ENCODE measurements around the gene TYK2. TPM values are rescaled to one million over a fixed set of nuclear protein-coding genes. Genes with fewer than 3 reads are reported as not detected.
"Not testable (repeated sequence)": the region's sequence is repeated elsewhere in the genome, so short reads cannot be mapped to it uniquely, and the experiment has no call there.

Gene TYK2
- total and polyA plus RNA-seq, 2 experiments from 2014 or later = 63.6 to 94.3 TPM

DNA sequence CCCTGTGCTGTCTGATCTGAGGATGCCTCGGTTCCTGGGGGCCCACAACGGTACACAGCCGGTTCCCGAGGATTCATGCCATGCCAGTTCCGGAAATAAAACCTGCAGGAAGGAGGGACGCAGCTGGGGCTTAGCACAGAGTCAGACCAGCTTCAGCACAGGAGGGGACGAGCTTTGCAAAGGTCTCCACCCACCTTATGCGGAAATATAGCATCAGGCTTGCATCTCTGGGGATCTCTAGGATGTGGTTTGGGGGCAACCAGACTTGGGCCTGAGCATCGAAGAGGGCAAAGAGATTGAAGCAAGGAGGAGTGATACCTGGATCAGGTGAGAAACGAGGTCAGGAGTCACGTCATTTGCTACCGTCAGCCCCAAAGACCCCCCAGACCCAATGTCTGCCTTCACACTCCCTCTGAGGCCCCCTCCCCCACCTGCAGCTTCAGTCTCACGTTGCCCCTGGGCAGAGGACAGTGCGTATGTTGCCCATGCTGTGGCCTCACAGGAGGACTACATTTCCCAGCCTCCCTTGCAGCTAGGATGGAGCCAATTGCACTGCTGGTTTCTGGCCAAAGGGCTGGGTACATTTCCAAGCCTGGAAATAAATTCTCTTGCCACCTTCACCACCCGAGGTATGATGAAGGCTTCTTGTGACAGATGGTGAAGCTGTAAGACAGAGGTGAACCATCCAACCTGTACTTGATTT, 12.1 kb downstream of the TYK2 start:
- H3K36me3 ChIP-seq (replicated peaks; ENCODE audit: insufficient read depth, low read depth) = no peaks in the 10 kb centered on the region

GRCh38 chr19:10366950-10367512, 13.3 kb downstream of the TYK2 start:
- H3K9me3 ChIP-seq (ENCODE audit: low read depth); H3K4me3 ChIP-seq; H3K27me3 ChIP-seq; H3K36me3 ChIP-seq (replicated peaks; ENCODE audit: insufficient read depth, low read depth); DNase-seq (ENCODE audit: low spot score); H3K4me1 ChIP-seq (ENCODE audit: insufficient read depth); H3K27ac ChIP-seq; H3K4me2 ChIP-seq; H3K79me2 ChIP-seq; H2AFZ ChIP-seq; H4K20me1 ChIP-seq (ENCODE audit: insufficient read depth, poor library complexity, severe bottlenecking); H3K9me2 ChIP-seq (replicated peaks; ENCODE audit: insufficient read depth): not testable (repeated sequence)
- 97% methylated on average over 4 of the region's 4 CpGs for WGBS (ENCODE audit: low lambda C conversion rate, missing lambda C conversion rate)

More for the DNA sequence above, 12.1 kb downstream of the TYK2 start:
- no peaks in the 10 kb centered on the region for H3K4me1 ChIP-seq (ENCODE audit: insufficient read depth)
- no peak overlapping the region for H3K4me3 ChIP-seq
- H2AFZ ChIP-seq = no peak overlapping the region
- no peaks in the 10 kb centered on the region for H3K9me3 ChIP-seq (ENCODE audit: low read depth)
- H3K9me2 ChIP-seq (replicated peaks; ENCODE audit: insufficient read depth) = no peaks in the 10 kb centered on the region
- TF ChIP-seq EZH2 (IDR thresholded peaks at IDR 0.05; ENCODE audit: borderline replicate concordance) (no peak), EZH2phosphoT487 (IDR thresholded peaks at IDR 0.05; ENCODE audit: low read depth, severe bottlenecking, unreplicated experiment) (no peak), CTCF (IDR thresholded peaks at IDR 0.05; ENCODE audit: poor library complexity) (no peak)
- H3K79me2 ChIP-seq = no peaks in the 10 kb centered on the region
- no peaks in the 10 kb centered on the region for H4K20me1 ChIP-seq (ENCODE audit: insufficient read depth, poor library complexity, severe bottlenecking)
- H3K27me3 ChIP-seq = no peaks in the 10 kb centered on the region
- H3K27ac ChIP-seq = no peak overlapping the region
- whole genome bisulfite sequencing (ENCODE audit: low lambda C conversion rate, missing lambda C conversion rate) = 94% methylated on average over 15 of the region's 15 CpGs
- no peak overlapping the region for H3K4me2 ChIP-seq
- DNase-seq (ENCODE audit: low spot score) = no peak

DNA sequence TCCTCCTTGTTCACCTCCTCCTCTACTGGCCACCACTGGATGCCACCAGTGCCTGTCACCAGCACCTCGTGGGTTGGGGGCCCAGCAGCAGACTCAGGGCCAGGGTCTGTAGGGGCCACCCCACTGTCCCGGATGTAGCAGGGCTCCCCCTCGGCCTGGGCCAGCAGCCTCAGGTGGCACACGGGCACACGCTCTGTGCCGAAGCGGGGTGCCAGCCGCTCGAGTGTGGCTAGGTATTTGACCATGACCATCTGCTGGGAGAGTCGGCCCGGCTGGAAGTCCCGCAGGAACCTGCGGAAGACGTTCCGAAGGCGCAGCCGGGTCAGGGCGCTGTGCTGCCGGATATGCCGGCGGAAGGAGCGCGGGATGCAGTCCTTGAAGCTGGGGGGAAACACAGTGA, 14.9 kb downstream of the TYK2 start:
- TF ChIP-seq CTCF (IDR thresholded peaks at IDR 0.05; ENCODE audit: poor library complexity) = no peak
- TF ChIP-seq EZH2 (IDR thresholded peaks at IDR 0.05; ENCODE audit: borderline replicate concordance) = no peak
- TF ChIP-seq EZH2phosphoT487 (IDR thresholded peaks at IDR 0.05; ENCODE audit: low read depth, severe bottlenecking, unreplicated experiment) = no peak
- Histone ChIP-seq H3K9me2 (replicated peaks; ENCODE audit: insufficient read depth) (no peaks in the 10 kb centered on the region), H3K27ac (no peak overlapping the region), H3K36me3 (replicated peaks; ENCODE audit: insufficient read depth, low read depth) (no peaks in the 10 kb centered on the region), H3K9me3 (ENCODE audit: low read depth) (no peaks in the 10 kb centered on the region), H3K79me2 (no peaks in the 10 kb centered on the region), H3K4me2 (no peak overlapping the region), H3K4me3 (no peak overlapping the region), H3K4me1 (ENCODE audit: insufficient read depth) (no peaks in the 10 kb centered on the region), H2AFZ (no peak overlapping the region), H4K20me1 (ENCODE audit: insufficient read depth, poor library complexity, severe bottlenecking) (no peaks in the 10 kb centered on the region), H3K27me3 (no peaks in the 10 kb centered on the region)
- no peak for DNase-seq (ENCODE audit: low spot score)
- 96% methylated on average over 23 of the region's 23 CpGs for WGBS (ENCODE audit: low lambda C conversion rate, missing lambda C conversion rate)

GRCh38 chr19:10364644-10365043, 15.7 kb downstream of the TYK2 start:
- DNase-seq (ENCODE audit: low spot score) = no peak
- Histone ChIP-seq H3K9me3 (ENCODE audit: low read depth) (no peaks in the 10 kb centered on the region), H4K20me1 (ENCODE audit: insufficient read depth, poor library complexity, severe bottlenecking) (no peaks in the 10 kb centered on the region), H3K4me1 (ENCODE audit: insufficient read depth) (no peaks in the 10 kb centered on the region), H3K27ac (no peak overlapping the region), H3K79me2 (no peaks in the 10 kb centered on the region), H3K36me3 (replicated peaks; ENCODE audit: insufficient read depth, low read depth) (no peaks in the 10 kb centered on the region), H3K27me3 (no peaks in the 10 kb centered on the region), H3K4me2 (no peak overlapping the region), H3K4me3 (no peak overlapping the region), H2AFZ (no peak overlapping the region), H3K9me2 (replicated peaks; ENCODE audit: insufficient read depth) (no peaks in the 10 kb centered on the region)
- TF ChIP-seq EZH2 (IDR thresholded peaks at IDR 0.05; ENCODE audit: borderline replicate concordance) = no peak
- 97% methylated on average over 19 of the region's 19 CpGs for WGBS (ENCODE audit: low lambda C conversion rate, missing lambda C conversion rate)

Measured in hepatocyte (in vitro differentiated cells).